ENCODE measurements around the gene MSL1.

The MSL1 gene

DNA sequence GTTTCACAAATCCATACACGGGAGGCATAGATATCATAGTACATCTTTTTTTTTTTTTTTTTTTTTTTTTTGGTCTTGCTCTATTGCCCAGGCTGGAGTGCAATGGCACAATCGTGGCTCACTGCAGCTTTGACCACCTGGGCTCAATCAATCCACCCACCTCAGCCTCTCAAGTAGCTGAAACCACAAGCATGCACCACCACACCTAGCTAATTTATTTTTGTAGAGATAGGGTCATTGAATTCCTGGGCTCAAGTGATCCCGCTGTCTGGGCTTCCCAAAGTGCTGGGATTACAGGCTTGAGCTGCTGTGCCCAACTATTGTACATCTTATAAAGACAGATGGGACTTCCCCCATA lies 52.0 kb downstream of the MSL1 start:
- DNase-seq (ENCODE audit: low read depth, low spot score), result no peak

DNA sequence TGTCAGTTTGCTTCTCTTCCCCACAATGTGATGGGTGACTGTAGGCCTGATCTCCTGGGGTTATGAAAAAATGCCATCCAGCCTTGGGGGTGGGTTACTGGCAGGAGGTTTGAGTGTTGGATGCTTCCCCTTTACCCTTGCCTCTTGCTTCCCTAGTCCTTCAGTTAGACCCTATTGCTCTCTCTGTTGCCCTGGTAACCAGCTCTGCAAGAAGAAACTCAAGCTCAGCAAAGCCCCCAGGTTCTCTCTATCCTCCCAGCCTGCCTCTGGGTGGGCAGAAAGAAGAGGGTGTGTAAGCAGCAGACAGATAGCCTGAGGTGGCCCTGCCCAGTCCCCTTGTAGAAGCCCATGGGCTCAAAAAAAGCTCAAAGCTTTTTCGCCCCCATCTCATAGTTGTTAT lies 52.7 kb downstream of the MSL1 start:
- no peak for DNase-seq (ENCODE audit: low read depth, low spot score)

DNA sequence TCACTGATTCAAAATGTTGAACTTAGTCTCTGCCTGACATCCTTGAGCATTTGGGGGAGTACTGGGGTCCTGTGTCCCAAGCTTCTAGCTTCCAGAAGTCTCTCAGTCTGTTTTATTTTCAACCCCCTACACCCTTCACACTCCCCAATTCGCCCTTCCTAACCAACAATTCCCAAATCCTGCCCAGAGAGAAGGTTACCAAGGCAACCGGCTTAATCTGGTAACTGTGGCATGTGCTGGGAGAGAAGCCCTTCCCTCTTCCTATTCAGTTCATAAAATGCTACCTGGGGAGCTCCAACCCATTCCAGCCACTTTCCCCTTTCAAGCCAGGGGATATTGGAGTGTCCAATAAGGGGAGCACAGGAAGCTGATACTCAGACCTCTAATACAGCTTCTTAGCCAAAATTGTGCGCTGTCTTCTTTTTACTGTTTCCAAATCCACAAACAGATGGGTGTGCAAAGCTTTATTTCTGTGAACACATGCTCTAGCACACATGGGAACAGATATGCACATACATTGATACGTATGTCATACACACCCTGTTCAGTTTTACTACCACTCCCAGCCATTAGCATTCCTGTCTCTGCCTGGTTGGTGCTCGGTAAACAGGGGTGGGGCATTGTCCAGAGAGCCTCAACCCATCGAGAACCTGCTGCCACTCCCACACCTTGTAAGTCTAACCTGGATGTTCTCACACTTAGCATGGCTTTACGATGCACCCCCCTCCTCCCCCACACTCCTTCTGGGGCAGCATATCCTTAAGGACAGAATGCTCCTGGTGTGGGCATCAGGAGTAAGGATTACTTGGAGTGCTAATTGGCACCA lies 54.4 kb downstream of the MSL1 start:
- no peak for DNase-seq (ENCODE audit: low read depth, low spot score)

DNA sequence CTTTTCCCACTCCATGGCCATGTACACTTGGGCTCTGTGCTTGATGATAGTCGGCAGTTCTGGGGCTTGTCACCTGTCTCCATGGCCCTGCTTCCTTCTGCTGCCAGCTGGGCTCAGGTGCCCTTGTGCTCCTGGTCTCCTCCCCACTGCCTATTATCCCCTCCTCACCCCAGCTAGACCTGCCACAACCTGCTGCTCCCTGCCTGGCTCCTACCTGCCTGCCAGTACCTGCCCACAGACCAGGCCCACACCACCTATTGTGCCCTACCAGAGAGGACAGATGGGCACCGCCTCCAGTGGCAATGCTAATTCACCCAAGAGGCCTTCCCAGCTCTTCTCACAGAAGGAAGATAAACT lies 55.0 kb downstream of the MSL1 start:
- no peak for DNase-seq (ENCODE audit: low read depth, low spot score)

DNA sequence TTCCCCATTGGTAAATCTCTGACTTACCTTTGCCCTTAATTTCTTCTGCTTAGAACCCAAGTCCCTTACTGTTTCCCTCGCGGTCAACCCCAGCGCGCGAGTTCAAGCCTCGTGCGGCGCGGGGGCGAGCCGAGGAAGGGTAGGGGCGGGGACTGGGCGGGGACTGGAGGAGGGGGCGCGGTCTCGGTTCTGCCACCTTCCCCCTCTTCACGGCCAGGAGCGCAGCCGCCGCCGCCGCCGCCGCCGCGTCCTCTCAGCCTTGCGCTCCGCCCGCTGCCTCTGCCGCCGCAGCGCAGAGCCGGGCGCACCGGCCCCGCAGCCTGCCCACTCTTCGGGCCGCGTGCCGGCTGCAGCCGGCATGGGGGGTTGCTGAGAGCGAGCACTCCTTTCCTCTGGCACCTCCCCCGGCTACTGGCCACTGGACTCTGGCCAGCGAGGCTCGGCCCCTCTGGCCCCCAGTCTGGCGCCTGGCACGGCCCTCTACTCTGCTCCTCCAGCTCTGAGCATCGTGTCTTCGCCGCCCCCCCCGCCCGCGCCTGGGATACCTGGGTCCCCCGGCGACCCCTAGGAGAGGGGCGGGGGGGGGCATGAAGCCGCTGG lies 55.6 kb downstream of the MSL1 start, which contains the start of gene RAPGEFL1:
TSS of gene RAPGEFL1 (plus strand) at position 196 of the 600 bp plus-strand sequence. CDS start at position 588, 392 bp downstream.
- no peak for DNase-seq (ENCODE audit: low read depth, low spot score)

DNA sequence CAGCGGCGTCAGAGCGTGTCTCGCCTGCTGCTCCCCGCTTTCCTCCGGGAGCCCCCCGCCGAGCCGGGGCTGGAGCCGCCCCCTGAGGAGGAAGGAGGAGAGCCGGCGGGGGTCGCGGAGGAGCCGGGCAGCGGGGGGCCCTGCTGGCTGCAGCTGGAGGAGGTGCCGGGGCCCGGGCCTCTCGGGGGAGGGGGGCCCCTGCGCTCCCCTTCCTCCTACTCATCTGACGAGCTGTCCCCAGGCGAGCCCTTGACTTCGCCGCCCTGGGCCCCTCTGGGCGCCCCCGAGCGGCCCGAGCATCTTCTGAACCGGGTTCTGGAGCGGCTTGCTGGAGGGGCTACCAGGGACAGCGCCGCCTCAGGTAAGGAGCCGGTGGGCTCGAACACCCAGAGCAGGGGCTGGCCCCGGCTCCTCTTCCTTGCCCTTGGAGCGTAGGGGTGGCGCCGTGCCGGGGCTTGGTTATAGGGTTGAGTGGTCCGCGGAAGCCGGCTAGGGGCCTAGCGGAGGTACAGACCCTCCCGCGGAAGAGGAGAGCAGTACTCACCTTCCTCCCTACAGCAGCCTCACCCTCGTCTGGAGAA lies 56.3 kb downstream of the MSL1 start:
- DNase-seq (ENCODE audit: low read depth, low spot score), result no peak

DNA sequence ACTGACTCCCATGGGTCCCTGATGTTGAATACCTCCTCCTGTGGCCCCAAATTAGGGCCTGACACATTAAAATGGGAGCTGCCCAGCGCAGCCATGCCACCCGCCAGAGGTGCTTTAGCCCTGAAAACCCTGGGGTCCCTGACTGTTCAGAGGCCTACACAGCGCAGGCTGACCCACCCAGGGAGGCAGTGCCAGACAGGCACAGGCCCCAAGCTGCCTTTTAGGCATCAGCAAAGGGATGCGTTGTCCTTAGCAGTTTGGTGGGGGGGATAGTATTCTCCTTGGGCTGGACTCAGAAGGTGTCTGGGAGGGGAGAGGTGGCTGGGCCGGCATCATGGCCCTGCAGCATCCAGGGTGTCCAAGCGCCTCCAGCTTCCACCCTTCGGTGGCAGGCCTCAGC lies 56.9 kb downstream of the MSL1 start:
- no peak for DNase-seq (ENCODE audit: low read depth, low spot score)

DNA sequence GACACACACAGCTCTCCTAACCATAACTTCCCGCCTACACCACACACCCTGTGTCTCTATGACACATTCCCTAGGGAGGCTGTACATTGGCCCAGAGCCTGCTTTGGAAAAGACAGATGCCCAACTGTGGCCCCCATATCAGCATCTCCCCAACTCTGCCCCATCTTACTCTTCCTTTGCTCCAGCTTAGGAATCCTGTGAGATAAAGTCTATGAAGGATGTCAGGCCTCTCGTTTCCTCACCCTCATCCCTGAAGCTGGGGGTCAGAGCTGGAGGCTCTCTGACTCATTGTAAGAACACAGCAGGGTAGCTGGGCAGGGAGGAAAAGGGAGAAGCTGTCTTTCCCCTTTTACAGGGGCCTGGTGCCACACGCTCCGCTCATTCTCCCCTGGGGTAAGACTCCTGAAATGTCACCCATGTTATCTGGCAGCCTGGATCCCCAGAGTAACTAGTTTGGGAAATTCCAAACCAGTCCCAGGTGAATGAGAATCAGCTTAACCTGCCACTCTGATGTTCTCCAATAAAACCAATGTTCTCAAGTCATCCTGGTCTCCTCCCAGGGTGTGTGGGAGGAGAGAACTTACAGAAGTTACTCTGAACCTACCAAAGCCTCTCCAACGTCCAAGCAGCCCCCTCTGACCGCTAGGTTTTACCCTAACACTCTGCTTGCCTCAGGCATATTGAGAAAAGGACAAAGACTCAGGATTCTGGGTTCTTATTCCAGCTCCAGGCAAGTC lies 58.3 kb downstream of the MSL1 start:
- DNase-seq (ENCODE audit: low read depth, low spot score), result no peak

DNA sequence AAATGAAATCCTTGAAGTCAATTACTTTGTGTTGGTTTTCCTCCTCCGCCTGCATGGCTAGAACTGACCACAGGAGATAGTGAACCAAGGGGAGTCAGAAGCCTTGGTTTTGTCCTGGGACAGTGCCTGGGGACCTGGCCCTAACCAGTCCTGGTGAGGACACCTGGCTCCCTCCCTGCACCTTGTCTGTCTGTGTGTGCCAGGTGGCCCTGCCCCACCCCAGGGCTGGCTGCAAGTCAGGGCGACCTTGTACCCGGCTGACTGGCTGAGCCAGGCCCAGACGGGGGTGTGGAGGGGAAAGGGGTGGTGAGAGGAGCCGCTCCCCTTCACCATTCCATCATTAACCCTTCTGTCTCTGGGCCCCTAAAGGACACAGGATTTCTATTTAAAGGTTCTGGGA lies 58.9 kb downstream of the MSL1 start:
- no peak for DNase-seq (ENCODE audit: low read depth, low spot score)

DNA sequence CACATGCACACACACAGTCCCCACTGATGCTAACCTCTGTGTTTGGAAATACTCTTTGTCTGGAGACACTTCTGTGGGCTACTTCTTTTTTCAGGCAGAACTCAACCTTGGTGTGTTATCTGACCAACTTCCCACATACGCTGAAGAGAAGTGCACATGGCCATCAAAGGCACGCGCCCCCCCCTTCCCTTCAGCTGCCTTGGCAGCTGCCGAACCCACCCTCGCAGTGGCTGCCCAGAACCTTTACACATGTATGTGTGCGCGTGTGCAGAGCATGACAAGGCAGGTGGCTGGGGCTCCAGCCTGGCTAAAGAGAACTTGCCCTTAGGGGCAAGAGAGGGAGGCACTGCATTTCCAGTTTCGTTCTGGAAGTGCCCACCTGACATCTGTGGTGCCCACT lies 59.4 kb downstream of the MSL1 start:
- DNase-seq (ENCODE audit: low read depth, low spot score), result no peak

DNA sequence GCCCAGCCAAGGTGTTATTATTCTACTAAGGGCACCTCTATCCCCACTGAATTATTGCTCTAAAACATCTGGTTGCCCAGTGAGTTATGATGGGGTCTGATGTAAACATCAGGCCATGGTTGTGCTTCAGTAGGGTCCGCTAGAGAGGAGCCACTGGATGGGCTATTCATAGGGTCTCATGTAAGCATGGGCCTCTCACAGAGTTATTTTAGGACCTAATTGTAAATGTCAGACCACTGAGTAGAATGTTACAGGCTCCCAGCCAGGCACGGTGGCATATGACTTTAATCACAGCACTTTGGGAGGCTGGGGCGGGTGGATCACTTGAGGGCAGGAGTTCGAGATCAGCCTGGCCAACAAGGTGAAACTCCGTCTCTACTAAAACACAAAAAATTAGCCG lies 60.8 kb downstream of the MSL1 start:
- no peak for DNase-seq (ENCODE audit: low read depth, low spot score)
